ENCODE measurements around the gene CAPS. TPM values are rescaled to one million over a fixed set of nuclear protein-coding genes. Genes with fewer than 3 reads are reported as not detected.

Gene CAPS
- total and polyA plus RNA-seq, 12 donors = 7.1 to 146 (median 19.2) TPM

- TF ChIP-seq POLR2A (IDR thresholded peaks at IDR 0.05) = no peak
- Histone ChIP-seq H3K4me3 (no peak overlapping the region), H3K4me1 (replicated peaks in 1 of 2) (peaks cover 40 to 99% of the 10 kb centered on the region in 2 donors), H3K36me3 (replicated peaks in 1 of 2) (peaks cover 0 to 6% of the 10 kb centered on the region in 2 donors), H3K27me3 (no peaks in the 10 kb centered on the region), H3K27ac (peak overlapping the region in 3 of 5 donors; percentile 70 to 87 (median 86)), H3K9me3 (replicated peaks in 1 of 3) (no peaks in the 10 kb centered on the region)
- WGBS, 4 donors = 66 to 75% (median 71%) methylated on average over 16 to 18 of the region's 18 CpGs
- no peak for DNase-seq
- intact Hi-C loops (cut with DNase I) = no loop called here
Measured at GRCh38 chr19:5952193-5953029, 38.4 kb downstream of the CAPS start.

- Histone ChIP-seq H3K27ac (peak overlapping the region in 4 of 5 donors; percentile 70 to 87 (median 80)), H3K4me3 (no peak overlapping the region), H3K27me3 (no peaks in the 10 kb centered on the region), H3K9me3 (replicated peaks in 1 of 3) (no peaks in the 10 kb centered on the region), H3K4me1 (replicated peaks in 1 of 2) (peaks cover 44 to 99% of the 10 kb centered on the region in 2 donors), H3K36me3 (replicated peaks in 1 of 2) (peaks cover 0 to 6% of the 10 kb centered on the region in 2 donors)
- no peak for TF ChIP-seq POLR2A (IDR thresholded peaks at IDR 0.05)
- TF ChIP-seq CTCF (IDR thresholded peaks at IDR 0.05) = no peak
- intact Hi-C loops (cut with DNase I) = no loop called here
- DNase-seq = no peak
- 60 to 68% (median 66%) methylated on average over 5 of the region's 5 CpGs for WGBS, 4 donors
Measured at GRCh38 chr19:5953030-5953589, 39.1 kb downstream of the CAPS start.

- no peak overlapping the region for H3K4me3 ChIP-seq
- DNase-seq = peak; percentile 46 to 79 (median 70)
- no peaks in the 10 kb centered on the region for H3K9me3 ChIP-seq (replicated peaks in 1 of 3)
- H3K36me3 ChIP-seq (replicated peaks in 1 of 2) = peaks cover 0 to 6% of the 10 kb centered on the region in 2 donors
- H3K4me1 ChIP-seq (replicated peaks in 1 of 2) = peaks cover 44 to 99% of the 10 kb centered on the region in 2 donors
- intact Hi-C loops (cut with DNase I) = no loop called here
- WGBS, 4 donors = 41 to 50% (median 47%) methylated on average over 16 to 17 of the region's 17 CpGs
- no peak for TF ChIP-seq CTCF (IDR thresholded peaks at IDR 0.05)
- no peak for TF ChIP-seq POLR2A (IDR thresholded peaks at IDR 0.05)
- H3K27me3 ChIP-seq = no peaks in the 10 kb centered on the region
- H3K27ac ChIP-seq = peak overlapping the region; percentile 10 to 87 (median 74)
Measured at GRCh38 chr19:5953680-5954213, 39.7 kb downstream of the CAPS start.

- Histone ChIP-seq H3K4me3 (no peak overlapping the region), H3K27ac (peak overlapping the region; percentile 10 to 87 (median 74)), H3K9me3 (replicated peaks in 1 of 3) (no peaks in the 10 kb centered on the region), H3K36me3 (replicated peaks in 1 of 2) (peaks cover 0 to 6% of the 10 kb centered on the region in 2 donors), H3K27me3 (no peaks in the 10 kb centered on the region), H3K4me1 (replicated peaks in 1 of 2) (peaks cover 44 to 98% of the 10 kb centered on the region in 2 donors)
- TF ChIP-seq POLR2A (IDR thresholded peaks at IDR 0.05) (no peak), CTCF (IDR thresholded peaks at IDR 0.05) (no peak)
- intact Hi-C loops (cut with DNase I) = no loop called here
- no peak for DNase-seq
- 27 to 36% (median 30%) methylated on average over 6 of the region's 6 CpGs for WGBS, 4 donors
Measured at GRCh38 chr19:5954293-5954692, 40.2 kb downstream of the CAPS start.
